NCI-H1417 (cell line): ENCODE data around the gene SMC6.

Experiments used
- DNase-seq, 3 experiments: peaks; one replicate each; lab custom pipeline; 2025; lab: John Stamatoyannopoulos, UW

Gene SMC6

GRCh38 chr2:17615728-17616351 is 137.8 kb downstream of the SMC6 start:
- DNase-seq: no peak

- DNase-seq: no peak
These were observed 138.5 kb downstream of the SMC6 start for GRCh38 chr2:17615147-17615546.

- DNase-seq: no peak
These were observed 139.3 kb downstream of the SMC6 start for GRCh38 chr2:17614174-17614930.
